ENCODE data around the gene MDK.

MDK gene

GRCh38 chr11:46373787-46374740, 7.4 kb upstream of the MDK start:
- H3K4me3 ChIP-seq (ENCODE audit: low read depth, low read length), result no peak overlapping the region
- DNase-seq (ENCODE audit: low read depth), result no peak
- TF ChIP-seq, protein P1, sequence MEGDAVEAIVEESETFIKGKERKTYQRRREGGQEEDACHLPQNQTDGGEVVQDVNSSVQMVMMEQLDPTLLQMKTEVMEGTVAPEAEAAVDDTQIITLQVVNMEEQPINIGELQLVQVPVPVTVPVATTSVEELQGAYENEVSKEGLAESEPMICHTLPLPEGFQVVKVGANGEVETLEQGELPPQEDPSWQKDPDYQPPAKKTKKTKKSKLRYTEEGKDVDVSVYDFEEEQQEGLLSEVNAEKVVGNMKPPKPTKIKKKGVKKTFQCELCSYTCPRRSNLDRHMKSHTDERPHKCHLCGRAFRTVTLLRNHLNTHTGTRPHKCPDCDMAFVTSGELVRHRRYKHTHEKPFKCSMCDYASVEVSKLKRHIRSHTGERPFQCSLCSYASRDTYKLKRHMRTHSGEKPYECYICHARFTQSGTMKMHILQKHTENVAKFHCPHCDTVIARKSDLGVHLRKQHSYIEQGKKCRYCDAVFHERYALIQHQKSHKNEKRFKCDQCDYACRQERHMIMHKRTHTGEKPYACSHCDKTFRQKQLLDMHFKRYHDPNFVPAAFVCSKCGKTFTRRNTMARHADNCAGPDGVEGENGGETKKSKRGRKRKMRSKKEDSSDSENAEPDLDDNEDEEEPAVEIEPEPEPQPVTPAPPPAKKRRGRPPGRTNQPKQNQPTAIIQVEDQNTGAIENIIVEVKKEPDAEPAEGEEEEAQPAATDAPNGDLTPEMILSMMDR (IDR thresholded peaks at IDR 0.05; ENCODE audit: low read depth, low read length, missing control alignments), result no peak

GRCh38 chr11:46374815-46375214, 6.7 kb upstream of the MDK start:
- H3K4me3 ChIP-seq (ENCODE audit: low read depth, low read length), result no peak overlapping the region
- no peak for DNase-seq (ENCODE audit: low read depth)
- TF ChIP-seq, protein P1 (IDR thresholded peaks at IDR 0.05; ENCODE audit: low read depth, low read length, missing control alignments), result no peak

DNA sequence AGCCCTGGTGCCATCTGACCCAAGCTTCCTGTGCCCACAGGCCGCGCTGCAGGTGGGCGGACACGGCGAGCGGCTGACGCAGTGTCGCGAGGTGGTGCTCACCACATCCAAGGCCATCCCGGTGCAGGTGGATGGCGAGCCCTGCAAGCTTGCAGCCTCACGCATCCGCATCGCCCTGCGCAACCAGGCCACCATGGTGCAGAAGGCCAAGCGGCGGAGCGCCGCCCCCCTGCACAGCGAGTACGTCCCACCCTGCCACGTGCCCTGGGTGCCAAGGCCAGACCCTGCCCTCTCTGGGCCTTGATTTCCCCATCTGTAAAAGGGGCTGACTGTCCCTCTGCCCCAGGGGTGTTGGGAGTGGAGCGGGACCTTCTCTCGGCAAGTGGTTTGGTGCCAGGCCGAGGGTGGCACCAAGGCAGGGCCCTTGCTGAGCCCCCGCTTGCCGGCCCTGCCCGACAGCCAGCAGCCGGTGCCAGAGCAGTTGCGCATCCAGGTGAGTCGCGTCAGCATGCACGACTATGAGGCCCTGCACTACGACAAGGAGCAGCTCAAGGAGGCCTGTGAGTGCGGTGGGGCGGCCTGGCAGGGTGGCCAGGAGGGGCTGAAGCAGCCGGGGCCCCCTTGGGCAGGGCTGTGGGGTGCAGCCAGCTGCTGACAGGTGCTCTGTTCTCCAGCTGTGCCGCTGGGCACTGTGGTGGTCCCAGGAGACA, 5.9 kb upstream of the MDK start:
- TF ChIP-seq, protein P1 (IDR thresholded peaks at IDR 0.05; ENCODE audit: low read depth, low read length, missing control alignments), result no peak
- no peak for DNase-seq (ENCODE audit: low read depth)
- no peak overlapping the region for H3K4me3 ChIP-seq (ENCODE audit: low read depth, low read length)

DNA sequence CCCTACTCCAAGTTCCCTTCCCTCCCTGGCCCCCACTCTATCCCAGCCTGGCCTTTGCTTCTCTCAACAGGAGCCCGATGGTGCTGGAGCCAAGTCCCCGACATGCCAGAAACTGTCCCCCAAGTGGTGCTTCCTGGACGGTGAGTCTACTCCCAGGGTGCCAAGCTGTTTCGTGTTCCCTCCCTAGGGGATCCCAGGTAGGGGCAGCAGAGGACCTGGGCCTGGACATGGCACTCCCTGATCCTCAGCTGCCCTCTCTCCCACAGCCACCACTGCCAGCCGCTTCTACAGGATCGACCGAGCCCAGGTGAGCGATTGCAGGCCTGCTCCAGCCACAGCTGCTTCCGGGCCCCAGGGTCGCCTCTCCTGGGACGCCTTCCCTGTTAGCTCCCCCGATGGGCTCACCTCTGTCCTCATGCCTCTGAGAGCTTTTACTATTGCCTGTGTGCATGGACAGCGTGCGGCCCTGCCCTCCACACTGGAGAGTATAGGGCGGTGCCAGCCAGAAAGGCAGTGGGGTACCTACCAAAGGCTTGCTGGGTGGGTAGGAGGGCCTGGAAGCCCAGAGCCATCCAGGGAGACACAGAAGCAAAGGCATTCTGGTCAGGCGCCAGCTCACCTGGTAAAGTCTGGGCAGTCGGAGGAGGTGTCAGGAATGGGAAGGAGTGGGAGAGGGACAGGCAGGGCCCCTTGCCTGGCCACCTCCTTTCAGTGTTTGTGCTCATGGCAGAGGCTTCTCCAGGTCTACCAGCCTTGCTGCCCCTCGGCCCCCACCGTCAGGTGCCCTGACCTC, 5.0 kb upstream of the MDK start:
- H3K4me3 ChIP-seq (ENCODE audit: low read depth, low read length), result no peak overlapping the region
- no peak for DNase-seq (ENCODE audit: low read depth)
- TF ChIP-seq, protein P1 (IDR thresholded peaks at IDR 0.05; ENCODE audit: low read depth, low read length, missing control alignments), result no peak

- TF ChIP-seq, protein P1 (IDR thresholded peaks at IDR 0.05; ENCODE audit: low read depth, low read length, missing control alignments), result no peak
- no peak overlapping the region for H3K4me3 ChIP-seq (ENCODE audit: low read depth, low read length)
- DNase-seq (ENCODE audit: low read depth), result no peak
These were observed 4.2 kb upstream of the MDK start for GRCh38 chr11:46377290-46377689.

- H3K4me3 ChIP-seq (ENCODE audit: low read depth, low read length), result no peak overlapping the region
- DNase-seq (ENCODE audit: low read depth), result no peak
- TF ChIP-seq, protein P1 (IDR thresholded peaks at IDR 0.05; ENCODE audit: low read depth, low read length, missing control alignments), result no peak
These were observed 3.6 kb upstream of the MDK start for GRCh38 chr11:46377831-46378230.

Data from GM12864 (cell line).